GM19099 (cell line): ENCODE measurements around the gene IKBIP.

Experiments
- POLR2A ChIP-seq: IDR thresholded peaks from 3 replicates; pipeline ENCODE4 v1.6.1; 2011; ENCODE audit warnings: low read depth; ENCODE audit not compliant: insufficient read length; ENCODE audit errors: extremely low read depth

Gene IKBIP

DNA sequence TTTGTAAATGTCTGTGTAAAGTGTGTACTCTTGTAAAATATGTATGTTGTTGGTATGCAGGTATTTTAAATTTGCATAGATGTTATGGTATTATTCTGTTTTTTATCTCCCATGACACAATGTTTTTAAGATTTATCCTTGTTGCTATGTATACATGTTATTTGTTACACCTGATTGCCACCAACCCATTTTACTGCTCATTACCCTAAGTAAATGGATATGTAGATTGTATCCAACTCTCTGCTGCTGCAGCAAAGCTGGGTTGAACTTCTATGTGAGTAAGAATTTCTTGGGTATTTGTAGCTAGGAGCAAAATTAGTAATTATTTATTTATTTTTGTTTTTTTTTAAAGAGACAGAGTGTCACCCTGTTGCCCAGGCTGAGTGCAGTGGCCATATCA lies 6.7 kb upstream of the IKBIP start:
- TF ChIP-seq POLR2A, result no peak

- no peak for TF ChIP-seq POLR2A
These were observed 1.9 kb upstream of the IKBIP start for GRCh38 chr12:98646294-98647090.

- no peak for TF ChIP-seq POLR2A
These were observed 1.0 kb upstream of the IKBIP start for GRCh38 chr12:98645572-98646067.

DNA sequence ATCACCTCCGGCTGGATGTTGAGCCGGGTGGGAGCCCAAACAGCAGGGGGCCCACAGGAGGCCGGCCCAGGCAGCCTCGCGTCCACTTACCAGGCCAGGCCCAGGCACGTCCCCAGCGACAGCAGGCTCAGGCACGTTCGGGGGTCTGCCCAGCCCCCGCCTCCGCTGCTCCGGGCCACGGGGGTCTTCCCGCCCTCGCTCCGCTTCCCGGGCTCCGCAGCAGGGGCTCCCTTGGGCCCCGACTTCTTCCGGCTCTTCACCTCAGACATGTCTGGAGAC lies 216 bp downstream of the IKBIP start:
- no peak for TF ChIP-seq POLR2A

- no peak for TF ChIP-seq POLR2A
These were observed 5.1 kb downstream of the IKBIP start for GRCh38 chr12:98639491-98639890.

- TF ChIP-seq POLR2A, result no peak
These were observed 6.6 kb downstream of the IKBIP start for GRCh38 chr12:98638009-98638408.

DNA sequence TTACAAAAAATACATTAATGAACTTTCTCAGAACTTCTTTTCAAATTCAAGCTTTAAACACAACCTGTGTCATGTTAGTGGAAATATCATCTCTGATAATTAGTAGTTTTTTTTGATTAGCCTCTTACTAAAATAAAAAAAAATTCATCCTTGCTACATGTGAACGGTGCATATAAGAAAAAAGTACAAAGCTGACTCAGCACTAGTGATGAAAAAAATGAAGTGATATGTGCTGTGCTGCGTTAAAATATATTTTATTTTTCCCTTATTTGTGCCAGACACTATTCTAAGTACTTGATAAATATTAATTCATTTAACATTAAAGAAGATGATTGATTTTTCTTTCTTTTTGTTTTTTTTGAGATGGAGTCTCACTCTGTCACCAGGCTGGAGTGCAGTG lies 7.5 kb downstream of the IKBIP start:
- TF ChIP-seq POLR2A, result no peak

DNA sequence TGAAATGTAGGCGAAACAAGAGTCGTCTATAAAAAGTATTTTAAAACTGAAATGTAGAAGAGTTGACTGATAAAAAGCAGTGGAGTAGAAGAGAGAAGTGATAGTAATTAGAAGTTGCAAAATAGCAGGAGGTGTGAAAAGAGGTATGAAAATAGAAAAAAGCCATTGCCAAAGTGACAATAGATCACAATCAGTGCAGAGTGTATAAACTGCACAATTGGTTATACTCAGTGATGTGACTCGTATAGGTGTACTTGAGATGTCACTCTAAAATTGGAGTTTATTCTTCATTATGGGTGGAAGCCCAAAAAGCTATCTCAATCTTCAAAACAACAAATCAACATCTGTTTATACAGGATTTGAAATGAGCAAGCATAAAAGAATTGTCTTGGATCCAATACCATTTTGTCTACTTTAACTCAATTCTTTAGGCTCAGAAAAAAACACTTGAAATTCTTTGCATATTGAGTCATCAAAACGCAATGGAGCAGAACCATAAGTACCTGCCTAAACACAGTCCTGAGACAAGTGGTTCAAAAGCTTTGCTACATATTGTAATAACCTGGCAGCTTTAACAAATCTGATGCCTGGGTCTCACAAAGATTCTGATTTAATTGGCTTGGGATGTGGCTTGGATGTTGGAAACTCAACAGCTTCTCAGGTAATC lies 8.8 kb downstream of the IKBIP start:
- TF ChIP-seq POLR2A, result no peak

DNA sequence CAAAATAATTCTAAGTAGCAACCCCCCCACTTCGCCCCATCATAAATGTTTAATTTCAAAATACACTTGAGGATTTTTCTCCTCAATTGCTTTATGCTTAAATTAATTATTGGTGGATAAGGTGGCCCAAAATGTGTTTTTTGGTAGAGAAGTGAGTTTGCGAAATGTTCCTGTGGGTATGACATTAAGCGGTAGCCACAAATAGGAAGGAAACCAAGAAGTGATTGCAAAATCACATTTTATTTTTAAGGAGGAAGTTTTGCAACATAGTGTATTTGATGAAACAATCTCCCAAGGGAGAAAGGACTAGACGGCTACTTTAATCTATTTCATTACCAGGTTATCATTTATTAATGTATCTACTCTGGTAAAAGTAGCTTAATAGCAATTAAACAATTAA lies 25.6 kb downstream of the IKBIP start:
- no peak for TF ChIP-seq POLR2A

DNA sequence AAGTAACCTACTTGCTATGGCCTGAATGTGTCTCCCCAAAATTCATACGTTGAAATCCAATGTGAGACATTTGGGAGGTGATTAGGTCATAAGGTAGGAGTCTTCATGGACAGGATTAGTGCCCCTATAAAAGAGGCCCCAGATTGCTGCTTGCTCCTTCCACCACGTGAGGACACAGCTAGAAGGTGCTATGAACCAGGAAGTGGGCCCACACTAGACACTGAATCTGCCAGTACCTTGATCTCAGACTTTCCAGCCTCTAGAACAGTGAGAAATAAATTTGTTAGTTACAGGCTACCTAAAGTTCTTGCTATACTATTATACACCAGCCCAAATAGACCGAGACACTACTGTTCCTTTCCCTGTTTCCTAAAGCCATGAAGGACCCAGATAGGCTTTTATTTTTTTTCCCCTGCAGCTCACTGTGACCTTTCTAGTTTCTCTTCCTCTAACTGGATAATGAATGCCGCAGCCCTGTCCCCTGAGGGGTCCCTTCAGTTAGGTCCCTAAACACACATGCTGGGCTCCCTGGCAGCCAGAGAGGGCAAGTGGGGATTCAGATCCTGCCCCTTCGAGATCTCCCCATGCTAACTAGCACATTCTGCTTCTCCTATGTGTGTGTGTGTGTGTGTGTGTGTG lies 31.8 kb downstream of the IKBIP start:
- TF ChIP-seq POLR2A, result no peak

- TF ChIP-seq POLR2A, result no peak
These were observed 34.0 kb downstream of the IKBIP start for GRCh38 chr12:98610596-98610995.

DNA sequence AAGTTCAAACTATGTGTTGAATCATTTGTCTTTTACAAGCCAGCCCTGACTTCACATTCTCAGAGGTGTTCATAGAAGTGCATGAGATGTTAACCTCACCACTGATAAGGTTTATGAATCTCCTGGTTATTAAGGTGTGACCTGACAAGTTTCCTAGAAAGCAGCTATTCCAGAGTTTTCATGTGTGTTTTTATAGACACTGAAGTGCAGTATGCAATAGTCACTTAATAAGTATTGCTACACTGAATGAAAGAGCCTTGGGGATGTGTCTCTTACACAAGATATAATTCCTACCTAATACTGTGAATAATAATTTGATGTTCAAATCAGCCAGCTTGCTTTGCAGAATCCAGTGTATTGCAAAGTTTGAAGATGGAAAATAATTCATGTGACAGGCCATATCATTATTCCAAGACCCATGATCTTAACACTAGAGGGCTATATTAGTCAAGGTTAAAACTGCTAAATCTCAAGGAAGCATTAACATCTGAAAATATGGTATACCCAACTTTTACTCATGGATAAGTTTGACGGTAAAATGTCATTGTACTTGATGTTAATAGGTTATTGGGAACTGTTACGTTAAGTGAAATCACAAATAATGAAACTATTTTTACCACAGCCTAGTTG lies 38.1 kb downstream of the IKBIP start:
- TF ChIP-seq POLR2A, result no peak

- TF ChIP-seq POLR2A, result no peak
These were observed 42.7 kb downstream of the IKBIP start for GRCh38 chr12:98601924-98602323.

- TF ChIP-seq POLR2A, result no peak
These were observed 49.2 kb downstream of the IKBIP start for GRCh38 chr12:98595243-98595988.
